Suprapubic skin (tissue), 3 donors: Measurements from ENCODE around the gene SIRPB1.

Experiments used
- POLR2A ChIP-seq, 2 donors: fragments of 450-650 bp; IDR thresholded peaks; one replicate each; pipeline ENCODE4 v1.6.1; 2017; ENCODE audit warnings: antibody characterized with exemption in 2 of 2, mild to moderate bottlenecking in 2 of 2, moderate library complexity in 2 of 2
- TF ChIP-seq, protein P1 (sequence below), 2 donors: fragments of 200-600 bp in 1 of 2; fragments of 450-650 bp in 1 of 2; sonication (generic) in 1 of 2; IDR thresholded peaks; one replicate each; pipeline ENCODE4 v1.5.1; 2016 to 2019; ENCODE audit warnings: antibody characterized with exemption in 2 of 2, mild to moderate bottlenecking in 1 of 2, moderate library complexity in 1 of 2

DNA sequence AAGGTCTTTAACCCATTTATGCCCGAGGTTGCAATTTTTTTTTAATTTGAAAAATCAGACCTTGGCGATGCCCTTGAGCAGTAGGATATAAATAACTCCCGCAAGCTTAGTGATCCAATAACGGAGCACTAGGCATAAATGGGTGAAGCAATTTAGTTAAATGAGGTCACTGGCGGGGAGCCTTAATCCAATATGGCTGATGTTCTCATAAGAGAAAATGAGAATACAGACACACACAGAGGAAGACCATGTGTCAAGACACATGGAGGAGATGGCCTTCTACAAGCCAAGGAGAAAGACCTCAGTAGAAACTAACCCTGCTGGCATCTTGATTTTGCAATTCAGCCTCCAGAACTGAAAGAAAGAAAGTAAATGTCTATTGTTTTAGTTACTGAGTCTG lies 37.0 kb upstream of the SIRPB1 start:
- TF ChIP-seq, protein P1, sequence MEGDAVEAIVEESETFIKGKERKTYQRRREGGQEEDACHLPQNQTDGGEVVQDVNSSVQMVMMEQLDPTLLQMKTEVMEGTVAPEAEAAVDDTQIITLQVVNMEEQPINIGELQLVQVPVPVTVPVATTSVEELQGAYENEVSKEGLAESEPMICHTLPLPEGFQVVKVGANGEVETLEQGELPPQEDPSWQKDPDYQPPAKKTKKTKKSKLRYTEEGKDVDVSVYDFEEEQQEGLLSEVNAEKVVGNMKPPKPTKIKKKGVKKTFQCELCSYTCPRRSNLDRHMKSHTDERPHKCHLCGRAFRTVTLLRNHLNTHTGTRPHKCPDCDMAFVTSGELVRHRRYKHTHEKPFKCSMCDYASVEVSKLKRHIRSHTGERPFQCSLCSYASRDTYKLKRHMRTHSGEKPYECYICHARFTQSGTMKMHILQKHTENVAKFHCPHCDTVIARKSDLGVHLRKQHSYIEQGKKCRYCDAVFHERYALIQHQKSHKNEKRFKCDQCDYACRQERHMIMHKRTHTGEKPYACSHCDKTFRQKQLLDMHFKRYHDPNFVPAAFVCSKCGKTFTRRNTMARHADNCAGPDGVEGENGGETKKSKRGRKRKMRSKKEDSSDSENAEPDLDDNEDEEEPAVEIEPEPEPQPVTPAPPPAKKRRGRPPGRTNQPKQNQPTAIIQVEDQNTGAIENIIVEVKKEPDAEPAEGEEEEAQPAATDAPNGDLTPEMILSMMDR (IDR thresholded peaks at IDR 0.05): no peak
- TF ChIP-seq POLR2A (IDR thresholded peaks at IDR 0.05): no peak
